ENCODE measurements around the gene RNF145. TPM values are rescaled to one million over a fixed set of nuclear protein-coding genes. Genes with fewer than 3 reads are reported as not detected.
"Not testable (repeated sequence)": the region's sequence is repeated elsewhere in the genome, so short reads cannot be mapped to it uniquely, and the experiment has no call there.

RNF145 gene
- total RNA-seq, 1 donor from 2014 or later = 68.2 TPM

- ATAC-seq = no peak
- intact Hi-C loops (cut with DNase I) = no loop called here
These were observed 38.1 kb downstream of the RNF145 start for GRCh38 chr5:159171274-159171673.

DNA sequence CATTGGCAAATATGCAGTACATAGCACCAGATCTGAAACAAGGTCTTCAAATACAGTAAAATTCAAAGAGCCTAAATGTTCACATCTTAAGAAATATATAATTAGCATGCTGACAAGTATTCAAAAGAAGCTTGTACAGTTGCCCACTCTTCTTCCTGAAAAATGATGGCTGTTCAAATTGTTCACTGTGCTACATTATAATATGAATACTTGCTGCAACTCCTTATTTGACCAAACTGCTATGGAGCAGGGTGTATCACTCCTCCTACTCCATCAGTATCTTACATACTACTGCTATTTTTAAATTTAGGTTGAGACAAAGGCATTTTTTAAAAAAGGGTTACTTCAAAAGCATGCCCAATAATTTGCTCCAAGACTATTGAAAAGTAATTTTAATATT lies 39.3 kb downstream of the RNF145 start:
- no peak for ATAC-seq
- intact Hi-C loops (cut with DNase I) = no loop called here
- DNase-seq (ENCODE audit: low spot score) = no peak

More at GRCh38 chr5:159171274-159171673, 38.1 kb downstream of the RNF145 start:
- DNase-seq (ENCODE audit: low spot score) = no peak

GRCh38 chr5:159166416-159166815 lies 42.9 kb downstream of the RNF145 start:
- no peak for ATAC-seq
- intact Hi-C loops (cut with DNase I) = no loop called here
- DNase-seq (ENCODE audit: low spot score) = no peak

DNA sequence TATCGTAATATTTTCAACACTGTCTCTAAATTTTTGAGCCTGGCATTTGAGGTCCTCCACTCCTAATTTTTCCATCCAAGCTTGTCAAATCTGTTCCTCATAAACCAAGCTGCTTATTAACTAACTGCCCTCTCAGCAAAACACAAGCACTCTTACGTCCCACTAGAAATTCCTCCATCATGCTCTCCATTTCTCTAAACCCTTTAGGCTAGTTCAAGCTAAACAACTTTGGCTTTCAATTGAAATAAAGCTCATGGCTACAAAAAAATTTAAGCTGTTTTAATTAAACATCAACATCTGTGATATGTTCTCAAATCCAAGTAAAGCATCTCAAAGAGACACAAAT lies 45.7 kb downstream of the RNF145 start:
- ATAC-seq = no peak
- intact Hi-C loops (cut with DNase I) = no loop called here

DNA sequence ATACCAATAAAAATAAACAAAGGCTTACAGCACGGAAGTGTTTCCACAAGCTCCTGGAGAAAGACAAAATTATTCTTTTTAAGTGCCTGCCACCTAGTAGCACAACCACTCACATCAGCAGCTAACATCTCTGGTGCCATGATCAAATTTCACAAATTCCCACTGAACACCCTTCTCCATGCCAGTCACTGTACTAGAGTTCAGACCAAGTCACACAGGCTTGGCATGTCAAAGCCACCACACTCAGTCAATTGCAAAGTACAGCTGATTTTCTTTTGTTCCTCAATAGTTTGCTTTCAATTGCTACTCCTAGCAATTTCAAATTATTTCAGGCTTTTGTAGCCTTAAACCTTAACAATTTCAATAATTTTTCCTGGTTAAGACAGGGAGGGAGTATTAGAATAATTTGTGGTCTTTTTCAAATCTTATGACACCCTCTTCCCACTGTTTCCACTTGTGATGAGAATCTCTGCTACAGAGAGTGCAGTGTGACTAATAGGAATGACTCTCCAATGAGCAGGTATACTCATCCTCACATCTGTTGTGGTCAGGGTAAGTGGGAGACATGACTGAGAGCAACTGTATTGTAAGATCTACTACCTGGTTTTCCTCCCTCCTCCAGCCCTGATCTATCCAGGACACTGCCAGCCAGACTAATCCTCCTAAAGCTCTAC lies 46.2 kb downstream of the RNF145 start:
- DNase-seq (ENCODE audit: low spot score) (no peak), ATAC-seq (no peak)
- intact Hi-C loops (cut with DNase I) = no loop called here

More for the DNA sequence above, 45.7 kb downstream of the RNF145 start:
- no peak for DNase-seq (ENCODE audit: low spot score)

DNA sequence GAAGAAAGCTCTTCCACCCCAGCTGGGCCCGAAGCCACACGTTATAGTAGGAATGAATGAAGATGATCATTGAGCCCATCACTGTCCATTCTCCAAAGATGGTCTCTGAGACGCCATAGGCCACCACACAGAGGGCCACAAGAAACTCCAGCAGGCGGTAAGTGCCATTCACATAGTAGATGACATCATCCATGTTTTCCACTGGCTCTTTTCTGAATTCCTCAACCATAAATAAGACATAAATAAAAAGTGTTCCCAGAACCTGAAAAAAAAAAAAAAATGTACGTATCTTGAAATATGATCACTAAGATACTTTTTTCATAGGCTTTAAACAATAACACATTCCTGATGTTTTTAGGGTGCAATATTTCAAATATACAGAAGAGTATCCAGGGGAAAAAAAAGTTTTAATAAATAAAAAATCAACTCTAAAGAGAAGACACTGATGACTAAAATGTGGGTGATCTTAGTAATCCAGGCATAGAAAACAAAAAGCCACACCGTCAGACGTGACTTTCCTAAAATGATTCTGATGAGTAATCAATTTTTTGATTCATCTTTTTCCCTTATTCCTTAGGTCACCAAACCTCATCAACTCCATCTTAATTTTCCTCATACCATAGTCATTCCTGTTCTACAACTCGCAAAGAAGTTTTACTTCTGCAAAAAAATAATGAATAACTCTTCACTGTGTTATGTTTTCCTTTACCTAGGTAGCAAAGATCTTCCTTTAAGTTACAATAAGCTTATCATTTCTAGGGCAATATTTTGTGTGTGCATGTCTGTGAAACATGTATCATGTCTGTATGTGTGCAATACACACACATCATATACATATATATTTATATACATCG lies 47.8 kb downstream of the RNF145 start:
- DNase-seq (ENCODE audit: low spot score) (no peak), ATAC-seq (no peak)
- intact Hi-C loops (cut with DNase I) = no loop called here

DNA sequence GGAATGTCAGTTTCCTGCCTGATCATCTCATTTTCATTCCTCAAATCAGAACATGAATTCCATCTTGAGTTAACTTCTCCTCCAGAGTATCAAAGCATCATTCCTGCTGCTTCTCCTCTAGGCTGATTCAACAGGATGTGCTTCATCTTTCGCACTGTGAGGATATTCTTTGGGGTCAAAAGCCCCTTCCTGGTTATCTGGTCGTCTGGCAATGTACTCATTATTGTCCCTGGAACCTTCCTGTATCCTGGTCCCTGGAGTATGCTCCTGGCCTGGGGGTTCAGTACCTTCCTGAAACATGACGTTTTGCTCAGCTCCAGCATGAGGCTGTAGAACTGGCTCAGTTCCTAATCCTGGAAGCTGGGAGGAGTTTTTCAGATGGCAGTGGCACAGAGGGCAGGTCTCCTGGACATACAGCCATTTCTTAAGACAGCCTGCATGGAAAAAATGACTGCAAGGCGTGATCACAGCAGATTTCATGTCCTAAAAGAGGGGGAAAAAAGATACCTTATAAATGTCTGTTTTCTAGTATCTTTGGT lies 50.7 kb downstream of the RNF145 start:
- peak; percentile 14 for ATAC-seq
- intact Hi-C loops (cut with DNase I); DNase-seq (ENCODE audit: low spot score): not testable (repeated sequence)

- ATAC-seq = no peak
- DNase-seq (ENCODE audit: low spot score) = no peak
- intact Hi-C loops (cut with DNase I) = no loop called here
These were observed 51.8 kb downstream of the RNF145 start for GRCh38 chr5:159157552-159157951.

- ATAC-seq (peak; percentile 87), DNase-seq (ENCODE audit: low spot score) (no peak)
- intact Hi-C loops (cut with DNase I) = no loop called here
These were observed 52.7 kb downstream of the RNF145 start for GRCh38 chr5:159156426-159157238.

- DNase-seq (ENCODE audit: low spot score) (no peak), ATAC-seq (no peak)
- intact Hi-C loops (cut with DNase I) = no loop called here
These were observed 53.4 kb downstream of the RNF145 start for GRCh38 chr5:159155960-159156359.

DNA sequence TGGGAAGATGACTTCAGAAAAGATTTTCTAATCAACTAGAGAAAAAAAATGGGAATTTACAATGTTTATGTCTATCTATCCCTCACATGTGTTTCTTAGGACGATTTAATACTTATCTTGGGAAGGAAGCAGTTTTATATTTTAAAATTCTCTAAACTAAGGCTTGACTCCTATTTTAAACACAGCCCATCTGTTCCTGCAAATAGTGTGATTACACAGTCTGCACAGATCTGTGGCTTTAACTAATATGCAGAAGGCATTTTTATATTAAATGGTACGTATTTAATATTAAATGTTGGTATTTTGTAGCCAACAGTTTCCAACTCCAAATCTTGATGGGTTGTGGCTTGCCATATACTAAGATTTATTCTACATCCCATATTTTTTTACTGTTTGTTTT lies 56.5 kb downstream of the RNF145 start:
- DNase-seq (ENCODE audit: low spot score) (no peak), ATAC-seq (no peak)
- intact Hi-C loops (cut with DNase I) = no loop called here

GRCh38 chr5:159149085-159149484 lies 60.3 kb downstream of the RNF145 start:
- DNase-seq (ENCODE audit: low spot score) (no peak), ATAC-seq (no peak)
- intact Hi-C loops (cut with DNase I) = no loop called here

DNA sequence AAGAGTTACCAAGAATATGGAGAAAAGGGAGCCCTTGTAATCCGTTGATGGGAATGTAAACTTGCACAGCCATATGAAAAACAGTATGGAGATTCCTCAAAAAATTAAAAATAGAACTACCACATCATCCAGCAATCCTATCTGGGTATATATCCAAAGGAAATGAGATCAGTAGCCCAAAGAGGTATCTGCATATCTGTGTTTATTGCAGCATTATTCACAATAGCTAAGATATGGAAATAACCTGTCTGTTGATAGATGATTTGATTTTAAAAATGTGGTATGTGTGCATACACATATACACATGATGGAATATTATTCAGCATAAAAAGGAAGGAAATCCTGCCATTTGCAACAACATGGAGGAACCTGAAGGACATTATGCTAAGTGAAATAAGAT lies 61.4 kb downstream of the RNF145 start:
- DNase-seq (ENCODE audit: low spot score) (no peak), ATAC-seq (no peak)
- intact Hi-C loops (cut with DNase I) = no loop called here

DNA sequence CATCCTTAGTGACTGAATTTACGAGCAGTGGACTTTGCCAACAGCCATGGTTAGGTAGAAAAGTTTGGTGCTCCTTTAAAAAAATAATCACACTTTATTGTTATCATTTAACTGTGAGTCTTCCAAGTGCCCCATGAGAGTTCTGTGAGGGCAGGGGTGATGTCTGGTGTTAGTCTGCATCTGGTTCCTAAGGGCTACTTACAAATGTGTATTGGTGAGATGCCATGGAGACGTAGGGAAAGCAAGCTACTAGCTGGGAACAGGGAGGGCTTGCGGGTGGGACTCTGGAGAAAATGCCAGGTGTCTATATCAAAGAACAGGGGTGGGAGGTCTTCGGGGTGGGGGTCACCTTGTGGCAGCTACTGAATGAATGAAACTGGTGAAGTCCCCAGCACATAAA lies 62.5 kb downstream of the RNF145 start:
- no peak for ATAC-seq
- no peak for DNase-seq (ENCODE audit: low spot score)
- intact Hi-C loops (cut with DNase I) = no loop called here

- ATAC-seq; intact Hi-C loops (cut with DNase I); DNase-seq (ENCODE audit: low spot score): not testable (repeated sequence)
These were observed 64.2 kb downstream of the RNF145 start for GRCh38 chr5:159145160-159145559.

GRCh38 chr5:159139802-159140201 lies 69.6 kb downstream of the RNF145 start:
- ATAC-seq = no peak
- intact Hi-C loops (cut with DNase I) = no loop called here
- no peak for DNase-seq (ENCODE audit: low spot score)

DNA sequence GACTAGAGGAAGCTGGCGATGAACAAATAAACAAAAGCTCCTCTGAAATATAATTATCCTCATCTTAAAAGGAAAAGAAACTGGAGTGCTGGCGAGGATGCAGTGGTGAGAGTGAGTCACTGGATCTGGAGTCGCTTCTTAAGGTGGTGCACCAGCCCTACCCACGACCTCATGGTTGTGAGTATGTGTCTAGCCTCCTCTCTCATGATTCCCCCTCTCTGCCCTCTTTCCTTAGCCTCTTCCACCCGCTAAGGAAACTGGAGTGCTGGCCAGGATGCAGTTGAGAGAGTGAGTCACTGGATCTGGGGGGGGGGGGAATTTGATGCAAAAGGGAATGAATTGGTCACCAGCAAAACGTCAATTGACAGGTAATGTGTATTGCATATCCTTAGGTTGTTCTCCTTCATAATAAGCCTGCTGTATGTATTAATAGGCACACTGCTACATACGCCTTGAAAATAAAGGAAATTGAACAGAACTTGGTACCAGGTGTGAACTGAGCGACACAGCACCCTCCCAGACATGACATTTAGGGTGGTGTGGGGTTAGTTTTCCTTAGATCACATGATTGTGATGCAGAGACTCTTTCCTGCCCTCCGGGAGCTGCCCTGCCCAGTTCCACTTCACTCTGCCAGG lies 73.3 kb downstream of the RNF145 start:
- intact Hi-C loops (cut with DNase I) = no loop called here
- no peak for ATAC-seq
- DNase-seq (ENCODE audit: low spot score) = no peak

GRCh38 chr5:159133041-159133741 lies 76.2 kb downstream of the RNF145 start:
- intact Hi-C loops (cut with DNase I) = no loop called here
- DNase-seq (ENCODE audit: low spot score) (no peak), ATAC-seq (peak; percentile 81)

Data from sciatic nerve (tissue), 2 donors.